Epithelial cell of esophagus (primary cell): ENCODE measurements around the gene FSTL1.
A peak's percentile ranks its signal among the peaks of the same experiment; 100 is the strongest.

Experiments
- DNase-seq: peaks from one replicate; pipeline ENCODE4 v3.0.0; 2010; ENCODE audit warnings: low read depth
- H3K4me3 ChIP-seq: 2 replicates; pipeline ENCODE4 v1.5.1; 2011; ENCODE audit warnings: mild to moderate bottlenecking, low read length, control low read depth
- CTCF ChIP-seq: IDR thresholded peaks from 2 replicates; pipeline ENCODE4 v1.5.1; 2011; ENCODE audit warnings: low read depth, mild to moderate bottlenecking, low read length, control low read depth, inconsistent platforms; ENCODE audit not compliant: insufficient read depth; ENCODE audit errors: missing control alignments

FSTL1 gene

DNA sequence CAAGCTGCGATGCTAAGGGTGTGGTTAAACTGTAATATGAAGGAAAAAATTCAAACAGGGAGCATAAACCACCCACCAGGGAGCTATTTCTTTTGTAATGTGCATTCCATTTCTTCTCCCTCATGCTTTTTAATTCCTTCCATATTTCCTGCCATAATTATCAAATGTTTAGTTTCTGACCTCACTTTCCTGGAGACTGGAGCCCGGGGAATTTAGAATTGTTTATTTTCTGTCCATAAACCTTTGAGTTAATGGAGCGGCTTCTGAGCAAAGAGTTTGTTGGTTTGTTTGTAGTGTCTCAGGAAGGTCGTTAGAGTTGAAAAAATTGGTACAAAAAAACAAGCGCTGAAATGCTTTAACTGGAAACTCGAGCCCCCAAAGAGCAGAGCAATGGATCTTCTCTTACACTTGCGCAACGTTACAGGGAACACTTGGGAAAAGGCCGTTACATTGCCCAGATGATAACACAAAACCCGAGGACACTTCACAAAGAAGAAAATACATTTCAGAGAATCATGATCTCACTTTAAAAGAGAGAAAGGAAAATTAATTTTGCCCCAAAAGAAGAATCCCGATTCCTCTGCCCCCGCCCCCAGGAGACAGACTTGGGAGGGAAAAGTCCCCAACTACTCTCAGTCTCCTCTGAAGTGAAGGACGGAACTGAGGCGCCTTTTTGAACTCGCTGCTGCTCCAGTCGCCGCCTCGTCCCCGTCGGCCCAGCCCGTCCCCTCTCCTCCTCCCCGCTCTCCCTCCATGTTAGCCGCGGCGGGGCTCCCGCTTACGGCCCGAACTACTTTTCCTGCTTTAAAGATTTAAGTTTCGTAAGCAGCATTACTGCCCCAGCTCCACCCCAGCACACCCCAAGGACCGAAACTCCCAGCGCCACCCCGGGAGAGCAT lies 842 bp downstream of the FSTL1 start:
- TF ChIP-seq CTCF = no peak
- DNase-seq = peak; percentile 43
- peak overlapping the region; percentile 65 for H3K4me3 ChIP-seq

- peak; percentile 38 for DNase-seq
- TF ChIP-seq CTCF = no peak
- H3K4me3 ChIP-seq = peak overlapping the region; percentile 65
These were observed 1.5 kb downstream of the FSTL1 start for GRCh38 chr3:120449251-120449650.

DNA sequence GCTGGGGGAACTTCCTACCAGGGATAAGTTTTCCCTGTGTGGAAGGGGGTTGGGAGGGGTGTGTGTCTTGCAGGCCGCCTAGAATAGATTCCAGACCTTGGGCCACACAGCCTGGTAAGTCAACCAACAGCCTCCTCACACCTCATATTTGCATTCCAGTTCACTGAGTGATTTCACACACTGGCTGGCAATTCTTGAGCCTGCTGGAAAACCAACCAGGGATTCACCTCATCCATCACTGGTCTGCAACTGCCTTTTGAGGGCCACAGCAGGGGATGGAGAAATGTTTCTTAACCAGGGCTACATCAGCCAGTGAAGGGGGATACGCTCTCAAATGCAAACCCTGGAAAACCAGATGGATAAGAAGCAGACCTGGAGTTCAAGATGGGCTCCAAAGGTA lies 2.0 kb downstream of the FSTL1 start:
- peak; percentile 79 for DNase-seq
- TF ChIP-seq CTCF = no peak
- H3K4me3 ChIP-seq = no peak overlapping the region

DNA sequence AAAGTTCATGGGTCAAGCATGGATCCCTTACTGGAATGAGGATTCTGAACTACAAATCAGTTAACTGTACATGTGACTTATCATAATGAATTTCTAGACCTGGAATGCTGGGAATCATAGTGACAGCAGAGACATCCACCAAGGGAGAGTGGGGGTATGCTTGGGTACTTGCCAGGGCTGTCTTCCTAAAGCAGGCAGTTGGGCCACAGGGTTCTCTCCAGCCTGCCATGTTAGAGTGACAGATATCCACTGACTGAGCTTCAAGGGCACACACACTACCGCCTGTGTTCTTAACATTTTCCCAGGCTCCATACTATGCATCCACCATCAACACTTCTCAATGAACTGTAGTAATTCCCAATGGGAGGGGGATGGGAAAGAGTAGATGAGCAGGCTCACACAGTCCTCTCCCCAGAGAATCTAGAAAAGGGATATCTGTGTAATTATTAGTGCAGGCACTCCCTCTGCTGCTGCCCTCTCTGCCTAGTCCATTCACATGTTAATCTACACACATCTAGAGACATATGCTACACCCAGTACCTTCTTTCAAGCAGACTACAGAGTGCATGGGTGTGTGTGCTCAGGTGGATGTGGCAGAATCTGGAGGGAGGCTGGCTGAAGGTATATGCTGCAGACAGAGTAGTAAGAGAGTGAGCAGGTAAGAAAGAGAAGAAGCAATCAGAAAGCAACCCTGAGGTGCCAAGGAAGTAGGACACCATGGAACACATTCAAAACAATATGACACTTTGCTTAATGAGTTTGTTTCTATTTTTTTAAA lies 3.7 kb downstream of the FSTL1 start:
- no peak for DNase-seq
- no peak for TF ChIP-seq CTCF
- no peak overlapping the region for H3K4me3 ChIP-seq

- TF ChIP-seq CTCF = no peak
- no peak for DNase-seq
- H3K4me3 ChIP-seq = no peak overlapping the region
These were observed 5.1 kb downstream of the FSTL1 start for GRCh38 chr3:120445654-120446053.

- H3K4me3 ChIP-seq = no peak overlapping the region
- no peak for DNase-seq
- TF ChIP-seq CTCF = no peak
These were observed 7.1 kb downstream of the FSTL1 start for GRCh38 chr3:120443626-120444123.
